Keratinocyte (primary cell): ENCODE data around the gene PIWIL4. TPM values are rescaled to one million over a fixed set of nuclear protein-coding genes. Genes with fewer than 3 reads are reported as not detected.
A peak's percentile ranks its signal among the peaks of the same experiment; 100 is the strongest.
"Not testable (repeated sequence)": the region's sequence is repeated elsewhere in the genome, so short reads cannot be mapped to it uniquely, and the experiment has no call there.

ENCODE experiments used
- DNase-seq: peaks from one replicate; pipeline ENCODE4 v3.0.0-alpha.2; 2011; ENCODE audit warnings: low read depth, missing footprints, low spot score
- FAIRE-seq: peaks from 2 replicates; lab custom pipeline; 2011; peaks lifted over from hg19 to GRCh38; lab: Jason Lieb, UNC
- H2AFZ ChIP-seq: 2 replicates; pipeline ENCODE4 v1.6.0; 2012; ENCODE audit warnings: low read length, control low read depth, inconsistent platforms; ENCODE audit not compliant: control insufficient read depth
- H3K27ac ChIP-seq: 2 replicates; pipeline ENCODE4 v1.5.1; 2011; ENCODE audit warnings: low read length; ENCODE audit not compliant: control insufficient read depth, insufficient read depth
- H3K27me3 ChIP-seq: 3 replicates; pipeline ENCODE4 v1.6.0; 2011; ENCODE audit warnings: low read length; ENCODE audit not compliant: control insufficient read depth, insufficient read depth; ENCODE audit errors: extremely low read depth
- H3K36me3 ChIP-seq, 2 experiments: 2 replicates in 1 of 2; 3 replicates in 1 of 2; pipeline ENCODE4 v1.5.1; 2011; ENCODE audit warnings: low read length in 2 of 2, mild to moderate bottlenecking in 1 of 2; ENCODE audit not compliant: control insufficient read depth in 2 of 2, insufficient read depth in 2 of 2; ENCODE audit errors: extremely low read depth in 1 of 2
- H3K4me1 ChIP-seq: 3 replicates; pipeline ENCODE4 v1.5.1; 2011; ENCODE audit warnings: low read length; ENCODE audit not compliant: control insufficient read depth, insufficient read depth; ENCODE audit errors: extremely low read depth
- H3K4me2 ChIP-seq: 3 replicates; pipeline ENCODE4 v1.6.0; 2011; ENCODE audit warnings: low read depth, low read length; ENCODE audit not compliant: control insufficient read depth, insufficient read depth; ENCODE audit errors: extremely low read depth
- H3K4me3 ChIP-seq, 3 experiments: fragments of 200-600 bp in 1 of 3; sonication (generic) in 1 of 3; 2 replicates in 2 of 3; 3 replicates in 1 of 3; pipeline ENCODE4 v1.5.1; 2011 to 2016; ENCODE audit warnings: low read length in 3 of 3, mild to moderate bottlenecking in 3 of 3, control low read depth in 2 of 3, inconsistent platforms in 1 of 3, low read depth in 1 of 3, mixed read lengths in 1 of 3, mixed run types in 1 of 3, moderate library complexity in 1 of 3; ENCODE audit not compliant: control insufficient read depth in 2 of 3, insufficient read depth in 2 of 3; ENCODE audit errors: extremely low read depth in 1 of 3
- H3K79me2 ChIP-seq: 2 replicates; pipeline ENCODE4 v1.6.0; 2012; ENCODE audit warnings: low read length; ENCODE audit not compliant: control insufficient read depth, insufficient read depth
- H3K9ac ChIP-seq: 3 replicates; pipeline ENCODE4 v1.6.0; 2011; ENCODE audit warnings: low read length; ENCODE audit not compliant: control insufficient read depth, insufficient read depth; ENCODE audit errors: extremely low read depth
- H3K9me1 ChIP-seq: 3 replicates; pipeline ENCODE4 v1.6.0; 2011; ENCODE audit warnings: low read length; ENCODE audit not compliant: control insufficient read depth, insufficient read depth; ENCODE audit errors: extremely low read depth
- H3K9me3 ChIP-seq: 2 replicates; pipeline ENCODE4 v1.5.1; 2012; ENCODE audit warnings: low read depth, low read length; ENCODE audit not compliant: control insufficient read depth
- H4K20me1 ChIP-seq: 3 replicates; pipeline ENCODE4 v1.6.0; 2011; ENCODE audit warnings: low read length; ENCODE audit not compliant: control insufficient read depth, insufficient read depth; ENCODE audit errors: extremely low read depth
- CTCF ChIP-seq, 3 experiments: IDR thresholded peaks in 1 of 3; conservative IDR thresholded peaks in 1 of 3; optimal IDR thresholded peaks in 1 of 3; 2 replicates in 2 of 3; 3 replicates in 1 of 3; pipeline versions ENCODE3 to v1.5.1; 2011; ENCODE audit warnings: low read length in 3 of 3, mild to moderate bottlenecking in 3 of 3, moderate library complexity in 2 of 3, control low read depth in 1 of 3, inconsistent platforms in 1 of 3; ENCODE audit not compliant: insufficient read depth in 2 of 3; ENCODE audit errors: extremely low read depth in 1 of 3
- EZH2 ChIP-seq: IDR thresholded peaks from one replicate; pipeline ENCODE4 v1.6.1; 2012; ENCODE audit warnings: inconsistent platforms, mild to moderate bottlenecking, low read length, moderate library complexity
- dilution Hi-C: fragments of 300-500 bp; cut with MboI; formaldehyde crosslinking; loops from one replicate; pipeline ENCODE4 v1.7.0; 2020; ENCODE audit warnings: low sequenced_read_pairs; ENCODE audit not compliant: extremely low pct_ligation_motif_present
- polyA plus RNA-seq, 5 experiments: library from polyadenylated mRNA; depleted of rRNA in 3 of 5; stranded (reverse) in 3 of 5; stranded (forward) in 1 of 5; unstranded in 1 of 5; fragments of >200 nt; gene quantifications; 1 replicate in 1 of 5; 2 replicates in 3 of 5; 3 replicates in 1 of 5; pipeline versions ENCODE4 v1.2.1 to v1.2.3, GENCODE V29; 2011 to 2012; ENCODE audit warnings: missing spikeins in 2 of 5, low read depth in 1 of 5, low replicate concordance in 1 of 5

The PIWIL4 gene
- polyA plus RNA-seq, 1 donor (not counting 4 experiments of a cell fraction or from before 2014, with no cell fraction given): 0.14 TPM

- H3K27ac ChIP-seq: no peak overlapping the region
- no peak overlapping the region for H3K4me2 ChIP-seq
- dilution Hi-C loops: no loop called here
Measured at GRCh38 chr11:94623120-94623735, 56.1 kb downstream of the PIWIL4 start.

GRCh38 chr11:94625422-94625821 is 58.3 kb downstream of the PIWIL4 start:
- H3K79me2 ChIP-seq, H3K27ac ChIP-seq, H3K36me3 ChIP-seq, H3K4me1 ChIP-seq, H3K9ac ChIP-seq, H3K9me3 ChIP-seq, H2AFZ ChIP-seq, DNase-seq, FAIRE-seq, H3K27me3 ChIP-seq, H3K4me3 ChIP-seq, H4K20me1 ChIP-seq, dilution Hi-C loops, H3K4me2 ChIP-seq, H3K9me1 ChIP-seq: not testable (repeated sequence)

More at GRCh38 chr11:94623120-94623735, 56.1 kb downstream of the PIWIL4 start:
- Histone ChIP-seq H3K27me3 (no peaks in the 10 kb centered on the region), H3K4me1 (no peaks in the 10 kb centered on the region), H3K9me1 (no peaks in the 10 kb centered on the region), H2AFZ (no peak overlapping the region), H3K79me2 (no peaks in the 10 kb centered on the region), H3K9ac (no peak overlapping the region), H3K9me3 (no peaks in the 10 kb centered on the region), H4K20me1 (no peaks in the 10 kb centered on the region), H3K4me3 (no peak overlapping the region), H3K36me3 (no peaks in the 10 kb centered on the region)
- DNase-seq (peak; percentile 64), FAIRE-seq (peak; percentile 97)
- TF ChIP-seq CTCF (optimal IDR thresholded peaks at IDR 0.05 in 1 of 3, IDR thresholded peaks at IDR 0.05 in 1 of 3, conservative IDR thresholded peaks at IDR 0.05 in 1 of 3; ENCODE audit: extremely low read depth in 1 of 3, insufficient read depth in 2 of 3, low read length in 3 of 3) (peak; percentile 79 to 90 (median 82)), EZH2 (no peak)

- H4K20me1 ChIP-seq, H3K79me2 ChIP-seq, DNase-seq, H3K4me2 ChIP-seq, H3K9me3 ChIP-seq, H3K9me1 ChIP-seq, H3K9ac ChIP-seq, H3K4me3 ChIP-seq, H3K36me3 ChIP-seq, H3K27ac ChIP-seq, H3K4me1 ChIP-seq, dilution Hi-C loops, H2AFZ ChIP-seq, H3K27me3 ChIP-seq, FAIRE-seq: not testable (repeated sequence)
Measured at GRCh38 chr11:94627003-94627560, 59.9 kb downstream of the PIWIL4 start.
